Nephron progenitor cell (in vitro differentiated cells): ENCODE measurements around the gene CER1.

Experiments
- DNase-seq: peaks from one replicate; pipeline ENCODE4 v3.0.0; 2021
- H3K27ac Mint-ChIP-seq: 2 replicates; pipeline ENCODE4 v1.8.0; 2021; ENCODE audit warnings: mild to moderate bottlenecking, moderate library complexity, mixed read lengths
- H3K27me3 Mint-ChIP-seq: 2 replicates; pipeline ENCODE4 v1.8.0; 2021; ENCODE audit warnings: mild to moderate bottlenecking, low read depth, mixed read lengths; ENCODE audit not compliant: poor library complexity
- H3K36me3 Mint-ChIP-seq: 2 replicates; pipeline ENCODE4 v1.8.0; 2021; ENCODE audit warnings: low read depth, mixed read lengths
- H3K4me1 Mint-ChIP-seq: 2 replicates; pipeline ENCODE4 v1.8.0; 2021; ENCODE audit warnings: mixed read lengths
- H3K4me3 Mint-ChIP-seq: 2 replicates; pipeline ENCODE4 v1.8.0; 2021; ENCODE audit warnings: mild to moderate bottlenecking, moderate library complexity, mixed read lengths
- H3K9me3 Mint-ChIP-seq: 2 replicates; pipeline ENCODE4 v1.8.0; 2021; ENCODE audit warnings: mild to moderate bottlenecking, moderate library complexity, mixed read lengths
- CTCF ChIP-seq: fragments of 200-600 bp; sonication (generic); IDR thresholded peaks from 2 replicates; pipeline ENCODE4 v1.5.0; 2021; ENCODE audit warnings: antibody characterized with exemption

Gene CER1

GRCh38 chr9:14749741-14750211 lies 27.2 kb upstream of the CER1 start:
- Mint-ChIP-seq H3K4me1 (peaks cover 26% of the 10 kb centered on the region), H3K36me3 (peaks cover 85% of the 10 kb centered on the region), H3K27ac (no peak overlapping the region), H3K27me3 (no peaks in the 10 kb centered on the region), H3K9me3 (no peaks in the 10 kb centered on the region), H3K4me3 (no peak overlapping the region)
- TF ChIP-seq CTCF, result no peak
- no peak for DNase-seq

- no peaks in the 10 kb centered on the region for H3K9me3 Mint-ChIP-seq
- no peaks in the 10 kb centered on the region for H3K27me3 Mint-ChIP-seq
- H3K27ac Mint-ChIP-seq, result no peak overlapping the region
- peaks cover 26% of the 10 kb centered on the region for H3K4me1 Mint-ChIP-seq
- DNase-seq, result no peak
- peaks cover 79% of the 10 kb centered on the region for H3K36me3 Mint-ChIP-seq
- H3K4me3 Mint-ChIP-seq, result no peak overlapping the region
- no peak for TF ChIP-seq CTCF
Measured at GRCh38 chr9:14748373-14748772, 25.8 kb upstream of the CER1 start.

GRCh38 chr9:14747111-14747510 lies 24.6 kb upstream of the CER1 start:
- Mint-ChIP-seq H3K9me3 (no peaks in the 10 kb centered on the region), H3K4me3 (no peak overlapping the region), H3K27me3 (no peaks in the 10 kb centered on the region), H3K4me1 (peaks cover 26% of the 10 kb centered on the region), H3K27ac (no peak overlapping the region), H3K36me3 (peaks cover 80% of the 10 kb centered on the region)
- no peak for DNase-seq
- no peak for TF ChIP-seq CTCF

DNA sequence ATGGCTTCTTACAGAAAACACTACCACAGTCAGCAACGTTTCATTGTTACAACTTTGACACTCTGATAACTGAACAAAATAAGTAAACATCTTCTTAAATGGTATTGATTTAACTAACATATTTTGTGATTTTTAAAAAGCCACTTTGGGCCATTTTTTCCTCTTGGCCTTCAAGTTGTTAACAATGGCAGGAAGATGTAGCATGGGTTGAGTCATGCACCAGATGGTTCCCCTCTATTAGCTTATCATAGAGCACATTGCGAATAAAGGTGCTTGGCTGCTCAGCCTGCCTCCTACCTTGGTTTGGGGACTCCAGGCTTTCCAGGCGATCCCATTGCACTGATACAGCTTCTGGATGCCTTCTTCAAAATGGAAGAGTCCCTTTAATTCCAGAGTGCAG lies 24.1 kb upstream of the CER1 start:
- Mint-ChIP-seq H3K27me3 (no peaks in the 10 kb centered on the region), H3K9me3 (no peaks in the 10 kb centered on the region), H3K4me3 (no peak overlapping the region), H3K4me1 (peaks cover 26% of the 10 kb centered on the region), H3K27ac (no peak overlapping the region), H3K36me3 (peaks cover 77% of the 10 kb centered on the region)
- no peak for DNase-seq
- TF ChIP-seq CTCF, result no peak

- TF ChIP-seq CTCF, result no peak
- H3K9me3 Mint-ChIP-seq, result no peaks in the 10 kb centered on the region
- H3K27ac Mint-ChIP-seq, result no peak overlapping the region
Measured at GRCh38 chr9:14744768-14745167, 22.2 kb upstream of the CER1 start.

DNA sequence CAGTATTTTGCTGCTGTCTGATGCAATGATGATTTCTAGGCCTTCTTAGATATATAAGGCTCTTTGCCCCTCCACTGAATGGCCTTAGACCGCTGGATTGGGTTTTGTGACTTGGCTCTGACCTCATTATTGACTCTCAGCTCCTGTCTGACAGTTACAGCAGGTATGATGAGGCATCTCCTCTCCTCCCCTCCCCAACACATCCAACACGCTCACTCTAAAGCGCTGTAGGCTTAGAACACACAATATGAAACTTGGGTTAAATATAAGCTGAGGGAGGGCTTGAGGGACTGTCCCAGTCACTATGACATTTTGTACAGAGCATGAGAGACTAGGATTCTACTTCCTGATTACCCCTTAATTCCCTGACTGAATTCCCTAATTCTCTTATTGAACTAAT lies 18.8 kb upstream of the CER1 start:
- TF ChIP-seq CTCF, result no peak
- no peak for DNase-seq
- H3K4me3 Mint-ChIP-seq, result no peak overlapping the region

More at GRCh38 chr9:14744768-14745167, 22.2 kb upstream of the CER1 start:
- no peak for DNase-seq
- H3K27me3 Mint-ChIP-seq, result no peaks in the 10 kb centered on the region
- H3K4me1 Mint-ChIP-seq, result peaks cover 15% of the 10 kb centered on the region
- peaks cover 66% of the 10 kb centered on the region for H3K36me3 Mint-ChIP-seq
- no peak overlapping the region for H3K4me3 Mint-ChIP-seq

More for the DNA sequence above, 18.8 kb upstream of the CER1 start:
- Mint-ChIP-seq H3K4me1 (no peaks in the 10 kb centered on the region), H3K27me3 (no peaks in the 10 kb centered on the region), H3K9me3 (no peaks in the 10 kb centered on the region), H3K27ac (peak overlapping the region; percentile 19), H3K36me3 (peaks cover 54% of the 10 kb centered on the region)
